Medulla oblongata (tissue), 1 donor: ENCODE measurements around the gene POFUT2.

Experiments used
- DNase-seq: peaks from one replicate; pipeline ENCODE4 v3.0.0-alpha.2; 2015; ENCODE audit errors: extremely low spot score

Gene POFUT2

GRCh38 chr21:45287438-45288391 lies at the start of gene POFUT2:
TSS of gene POFUT2 (minus strand) at chr21:45287895. CDS start at chr21:45287871, 24 bp downstream.
- peak; percentile 97 for DNase-seq

GRCh38 chr21:45336870-45337269 lies 49.2 kb upstream of the POFUT2 start:
- DNase-seq = peak; percentile 69

- no peak for DNase-seq
Measured at GRCh38 chr21:45336535-45336810, 48.8 kb upstream of the POFUT2 start.

- no peak for DNase-seq
Measured at GRCh38 chr21:45335761-45336534, 48.3 kb upstream of the POFUT2 start.

- no peak for DNase-seq
Measured at GRCh38 chr21:45335151-45335760, 47.6 kb upstream of the POFUT2 start.

- peak; percentile 26 for DNase-seq
Measured at GRCh38 chr21:45334591-45335081, 46.9 kb upstream of the POFUT2 start.

GRCh38 chr21:45334134-45334533 lies 46.4 kb upstream of the POFUT2 start:
- no peak for DNase-seq

- no peak for DNase-seq
Measured at GRCh38 chr21:45333583-45334121, 46.0 kb upstream of the POFUT2 start.

- DNase-seq = no peak
Measured at GRCh38 chr21:45332981-45333582, 45.4 kb upstream of the POFUT2 start.

- DNase-seq = no peak
Measured at GRCh38 chr21:45332415-45332814, 44.7 kb upstream of the POFUT2 start.

GRCh38 chr21:45331531-45332147 lies 43.9 kb upstream of the POFUT2 start:
- no peak for DNase-seq

GRCh38 chr21:45330851-45331261 lies 43.2 kb upstream of the POFUT2 start:
- DNase-seq = no peak

GRCh38 chr21:45330075-45330781 lies 42.5 kb upstream of the POFUT2 start:
- no peak for DNase-seq

GRCh38 chr21:45329261-45330074 lies 41.8 kb upstream of the POFUT2 start:
- DNase-seq = no peak

- DNase-seq = no peak
Measured at GRCh38 chr21:45328198-45329091, 40.8 kb upstream of the POFUT2 start.

GRCh38 chr21:45327441-45328197 lies 39.9 kb upstream of the POFUT2 start:
- DNase-seq = no peak

- no peak for DNase-seq
Measured at GRCh38 chr21:45326891-45327440, 39.3 kb upstream of the POFUT2 start.
